Naive thymus-derived CD4-positive, alpha-beta T cell (primary cell): ENCODE measurements around the gene SLX4IP. TPM values are rescaled to one million over a fixed set of nuclear protein-coding genes. Genes with fewer than 3 reads are reported as not detected.

Experiments used
- ATAC-seq: fragments of 150-1000 bp; cut with Tn5 transposase; 2 replicates; pipeline ENCODE4 v1.10.0; 2021; ENCODE audit warnings: mild to moderate bottlenecking, moderate library complexity
- CTCF ChIA-PET: fragments of 350-600 bp; sonication (Branson Sonifier 250); formaldehyde crosslinking; loops from one replicate; lab custom pipeline; 2021; ENCODE audit warnings: antibody characterized with exemption; lab: Charles Lee
- POLR2A ChIA-PET: fragments of 350-600 bp; sonication (Branson Sonifier 250); formaldehyde crosslinking; loops from one replicate; lab custom pipeline; 2021; ENCODE audit warnings: antibody characterized with exemption, inconsistent platforms; lab: Charles Lee
- DNase-seq, 9 donors: peaks; one replicate each; pipeline versions ENCODE4 v3.0.0 to v3.0.0-alpha.2; 2020 to 2022; ENCODE audit warnings: mixed read lengths in 1 of 9
- H3K27ac ChIP-seq: one replicate; pipeline ENCODE4 v1.7.0; 2013; ENCODE audit warnings: mild to moderate bottlenecking, low read depth, low read length, moderate library complexity
- H3K27me3 ChIP-seq, 2 donors: one replicate each; pipeline ENCODE4 v1.7.0; 2013; ENCODE audit warnings: low read length in 2 of 2, mild to moderate bottlenecking in 2 of 2, moderate library complexity in 2 of 2; ENCODE audit not compliant: control insufficient read depth in 2 of 2, insufficient read depth in 2 of 2
- H3K36me3 ChIP-seq, 3 experiments: 1 replicate in 2 of 3; 2 replicates in 1 of 3; pipeline ENCODE4 v1.7.0; 2013; ENCODE audit warnings: low read length in 3 of 3, mild to moderate bottlenecking in 3 of 3, moderate library complexity in 1 of 3; ENCODE audit not compliant: insufficient read depth in 3 of 3, control insufficient read depth in 2 of 3
- H3K4me1 ChIP-seq, 2 donors: one replicate each; pipeline ENCODE4 v1.7.0; 2013; ENCODE audit warnings: low read length in 2 of 2, mild to moderate bottlenecking in 2 of 2, moderate library complexity in 1 of 2; ENCODE audit not compliant: control insufficient read depth in 2 of 2, insufficient read depth in 2 of 2
- H3K4me3 ChIP-seq: 2 replicates; pipeline ENCODE4 v1.7.0; 2013; ENCODE audit warnings: mild to moderate bottlenecking, low read length
- H3K9me3 ChIP-seq, 3 experiments: 1 replicate in 2 of 3; 2 replicates in 1 of 3; pipeline ENCODE4 v1.7.0; 2013; ENCODE audit warnings: low read length in 3 of 3; ENCODE audit not compliant: control insufficient read depth in 2 of 3
- H3K27ac Mint-ChIP-seq, 9 donors: one replicate each; pipeline ENCODE4 v1.8.0; 2020 to 2022; ENCODE audit warnings: mixed read lengths in 9 of 9, mild to moderate bottlenecking in 8 of 9, moderate library complexity in 5 of 9, inconsistent platforms in 2 of 9
- H3K27me3 Mint-ChIP-seq, 5 donors: one replicate each; pipeline ENCODE4 v1.8.0; 2021 to 2022; ENCODE audit warnings: mixed read lengths in 5 of 5, mild to moderate bottlenecking in 1 of 5
- H3K36me3 Mint-ChIP-seq, 5 donors: one replicate each; pipeline ENCODE4 v1.8.0; 2020 to 2022; ENCODE audit warnings: mixed read lengths in 5 of 5, mild to moderate bottlenecking in 3 of 5, inconsistent platforms in 1 of 5
- H3K4me1 Mint-ChIP-seq, 7 donors: one replicate each; pipeline ENCODE4 v1.8.0; 2020 to 2022; ENCODE audit warnings: mixed read lengths in 7 of 7, mild to moderate bottlenecking in 3 of 7, inconsistent platforms in 1 of 7
- H3K4me3 Mint-ChIP-seq, 10 donors: one replicate each; pipeline ENCODE4 v1.8.0; 2020 to 2022; ENCODE audit warnings: mild to moderate bottlenecking in 10 of 10, mixed read lengths in 10 of 10, moderate library complexity in 6 of 10, inconsistent platforms in 2 of 10
- H3K9me3 Mint-ChIP-seq, 11 donors: one replicate each; pipeline ENCODE4 v1.8.0; 2020 to 2022; ENCODE audit warnings: mixed read lengths in 11 of 11, mild to moderate bottlenecking in 4 of 11, inconsistent platforms in 1 of 11, moderate library complexity in 1 of 11
- intact Hi-C, 2 donors: fragments of 100-400 bp; cut with micrococcal nuclease; formaldehyde crosslinking; loops; one replicate each; pipeline ENCODE4 v1.15.1; 2023
- polyA plus RNA-seq, 2 donors: library from polyadenylated mRNA; unstranded; fragments of 300-500 nt; fragmentation: Illumina TruSeq; gene quantifications; one replicate each; pipeline ENCODE4 v1.2.3, GENCODE V29; 2021
- total RNA-seq, 6 experiments: library from RNA in 5 of 6; stranded (reverse) in 5 of 6; gene quantifications; 1 replicate in 5 of 6; 2 replicates in 1 of 6; pipeline ENCODE4 v1.2.3 and lab custom pipeline; 2021 to 2026

SLX4IP gene
- total and polyA plus RNA-seq, 7 experiments from 2014 or later = 1.6 to 8.2 (median 5.3) TPM

GRCh38 chr20:10602221-10602871 lies 167.2 kb downstream of the SLX4IP start:
- DNase-seq (no peak), ATAC-seq (no peak)
- POLR2A ChIA-PET = no interaction called here
- Histone ChIP-seq H3K4me3 (no peak overlapping the region), H3K4me1 (no peaks in the 10 kb centered on the region), H3K27ac (no peak overlapping the region), H3K36me3 (no peaks in the 10 kb centered on the region), H3K27me3 (no peaks in the 10 kb centered on the region), H3K9me3 (no peaks in the 10 kb centered on the region)
- Mint-ChIP-seq H3K36me3 (peaks cover 14 to 65% (median 42%) of the 10 kb centered on the region in 5 donors), H3K27ac (no peak overlapping the region), H3K9me3 (no peaks in the 10 kb centered on the region), H3K4me3 (no peak overlapping the region), H3K27me3 (no peaks in the 10 kb centered on the region), H3K4me1 (peaks cover 0 to 12% (median 0%) of the 10 kb centered on the region in 7 donors)
- CTCF ChIA-PET = no interaction called here
- intact Hi-C loops = no loop called here

- no peak overlapping the region for H3K4me3 Mint-ChIP-seq
- no peak overlapping the region for H3K4me3 ChIP-seq
- no peaks in the 10 kb centered on the region for H3K27me3 Mint-ChIP-seq
- H3K9me3 ChIP-seq = no peaks in the 10 kb centered on the region
- H3K36me3 ChIP-seq = no peaks in the 10 kb centered on the region
- no peaks in the 10 kb centered on the region for H3K27me3 ChIP-seq
- H3K4me1 ChIP-seq = no peaks in the 10 kb centered on the region
- no peak overlapping the region for H3K27ac ChIP-seq
- H3K4me1 Mint-ChIP-seq = peaks cover 0 to 12% (median 0%) of the 10 kb centered on the region in 7 donors
- POLR2A ChIA-PET = no interaction called here
- H3K27ac Mint-ChIP-seq = no peak overlapping the region
- no peaks in the 10 kb centered on the region for H3K9me3 Mint-ChIP-seq
- peaks cover 14 to 70% (median 44%) of the 10 kb centered on the region in 5 donors for H3K36me3 Mint-ChIP-seq
- ATAC-seq (no peak), DNase-seq (no peak)
- CTCF ChIA-PET = no interaction called here
- intact Hi-C loops = no loop called here
Observed at GRCh38 chr20:10603378-10603777, 168.3 kb downstream of the SLX4IP start.

GRCh38 chr20:10603971-10604864 lies 169.1 kb downstream of the SLX4IP start:
- peaks cover 0 to 6% (median 0%) of the 10 kb centered on the region in 7 donors for H3K4me1 Mint-ChIP-seq
- ATAC-seq (no peak), DNase-seq (no peak)
- Histone ChIP-seq H3K4me1 (no peaks in the 10 kb centered on the region), H3K27ac (no peak overlapping the region), H3K27me3 (no peaks in the 10 kb centered on the region), H3K4me3 (no peak overlapping the region), H3K36me3 (no peaks in the 10 kb centered on the region), H3K9me3 (no peaks in the 10 kb centered on the region)
- POLR2A ChIA-PET = no interaction called here
- H3K9me3 Mint-ChIP-seq = no peaks in the 10 kb centered on the region
- H3K27me3 Mint-ChIP-seq = no peaks in the 10 kb centered on the region
- peaks cover 14 to 68% (median 36%) of the 10 kb centered on the region in 5 donors for H3K36me3 Mint-ChIP-seq
- no peak overlapping the region for H3K27ac Mint-ChIP-seq
- intact Hi-C loops = no loop called here
- no peak overlapping the region for H3K4me3 Mint-ChIP-seq
- CTCF ChIA-PET = no interaction called here

GRCh38 chr20:10604865-10605440 lies 169.8 kb downstream of the SLX4IP start:
- no peak overlapping the region for H3K4me3 Mint-ChIP-seq
- H3K4me1 Mint-ChIP-seq = peaks cover 0 to 7% (median 0%) of the 10 kb centered on the region in 7 donors
- no peaks in the 10 kb centered on the region for H3K27me3 Mint-ChIP-seq
- peaks cover 14 to 70% (median 37%) of the 10 kb centered on the region in 5 donors for H3K36me3 Mint-ChIP-seq
- ATAC-seq (no peak), DNase-seq (no peak)
- H3K9me3 Mint-ChIP-seq = no peaks in the 10 kb centered on the region
- Histone ChIP-seq H3K4me1 (no peaks in the 10 kb centered on the region), H3K9me3 (no peaks in the 10 kb centered on the region), H3K4me3 (no peak overlapping the region), H3K27me3 (no peaks in the 10 kb centered on the region), H3K36me3 (no peaks in the 10 kb centered on the region), H3K27ac (no peak overlapping the region)
- intact Hi-C loops = no loop called here
- ChIA-PET CTCF (no interaction called here), POLR2A (no interaction called here)
- H3K27ac Mint-ChIP-seq = no peak overlapping the region

GRCh38 chr20:10605547-10606195 lies 170.6 kb downstream of the SLX4IP start:
- no peaks in the 10 kb centered on the region for H3K9me3 ChIP-seq
- no peaks in the 10 kb centered on the region for H3K4me1 ChIP-seq
- POLR2A ChIA-PET = no interaction called here
- no peak overlapping the region for H3K4me3 Mint-ChIP-seq
- DNase-seq = no peak
- H3K27me3 Mint-ChIP-seq = no peaks in the 10 kb centered on the region
- H3K27me3 ChIP-seq = no peaks in the 10 kb centered on the region
- ATAC-seq = no peak
- no peak overlapping the region for H3K27ac Mint-ChIP-seq
- no peaks in the 10 kb centered on the region for H3K9me3 Mint-ChIP-seq
- intact Hi-C loops = no loop called here
- peaks cover 0 to 8% (median 0%) of the 10 kb centered on the region in 7 donors for H3K4me1 Mint-ChIP-seq
- H3K4me3 ChIP-seq = no peak overlapping the region
- H3K36me3 Mint-ChIP-seq = peaks cover 14 to 70% (median 33%) of the 10 kb centered on the region in 5 donors
- H3K27ac ChIP-seq = no peak overlapping the region
- H3K36me3 ChIP-seq = no peaks in the 10 kb centered on the region
- CTCF ChIA-PET = no interaction called here

- H3K9me3 ChIP-seq = no peaks in the 10 kb centered on the region
- H3K27ac ChIP-seq = no peak overlapping the region
- peaks cover 0 to 2% (median 0%) of the 10 kb centered on the region in 7 donors for H3K4me1 Mint-ChIP-seq
- H3K27me3 Mint-ChIP-seq = no peaks in the 10 kb centered on the region
- no peak overlapping the region for H3K27ac Mint-ChIP-seq
- H3K36me3 Mint-ChIP-seq = peaks cover 3 to 62% (median 19%) of the 10 kb centered on the region in 5 donors
- no peak overlapping the region for H3K4me3 Mint-ChIP-seq
- ATAC-seq (no peak), DNase-seq (no peak)
- no peaks in the 10 kb centered on the region for H3K4me1 ChIP-seq
- POLR2A ChIA-PET = no interaction called here
- intact Hi-C loops = no loop called here
- H3K27me3 ChIP-seq = no peaks in the 10 kb centered on the region
- CTCF ChIA-PET = interaction anchor here (0.9 kb wide), 1 partner anchor 182 kb away, joined by 4 read pairs; no protein-coding TSS in a partner anchor
- no peak overlapping the region for H3K4me3 ChIP-seq
- peaks cover 0 to 2% (median 0%) of the 10 kb centered on the region in 3 experiments for H3K36me3 ChIP-seq
- no peaks in the 10 kb centered on the region for H3K9me3 Mint-ChIP-seq
Observed at GRCh38 chr20:10609276-10609675, 174.2 kb downstream of the SLX4IP start.
